HEK293 (cell line): Measurements from ENCODE around the gene MXRA8.
A peak's percentile ranks its signal among the peaks of the same experiment; 100 is the strongest.

Source experiments
- BCL11B ChIP-seq: fragments of 450-650 bp; formaldehyde crosslinking; IDR thresholded peaks from 2 replicates; pipeline ENCODE4 v1.5.1; 2016; ENCODE audit warnings: low read depth, missing biosample characterization, missing genetic modification characterization
- ELK4 ChIP-seq: IDR thresholded peaks from 2 replicates; pipeline ENCODE4 v1.6.1; 2011; ENCODE audit warnings: mild to moderate bottlenecking, low read depth, low read length, borderline replicate concordance
- HOXA7 ChIP-seq: sonication (generic); formaldehyde crosslinking; IDR thresholded peaks from 2 replicates; pipeline ENCODE4 v1.8.1; 2022; ENCODE audit warnings: missing genetic modification reagents, borderline replicate concordance
- IKZF3 ChIP-seq: fragments of 450-650 bp; IDR thresholded peaks from 2 replicates; pipeline ENCODE4 v1.5.0; 2018; ENCODE audit warnings: missing biosample characterization, mild to moderate bottlenecking, missing genetic modification characterization, moderate library complexity
- KLF1 ChIP-seq: fragments of 450-650 bp; formaldehyde crosslinking; IDR thresholded peaks from 2 replicates; pipeline ENCODE4 v1.5.1; 2016; ENCODE audit warnings: missing biosample characterization, missing genetic modification characterization
- KLF10 ChIP-seq: fragments of 450-650 bp; IDR thresholded peaks from 2 replicates; pipeline ENCODE4 v1.5.1; 2018; ENCODE audit warnings: missing biosample characterization, mild to moderate bottlenecking, missing genetic modification characterization
- MYNN ChIP-seq: fragments of 450-650 bp; formaldehyde crosslinking; IDR thresholded peaks from 2 replicates; pipeline ENCODE4 v1.5.1; 2016; ENCODE audit warnings: missing biosample characterization, missing genetic modification characterization, borderline replicate concordance
- OSR2 ChIP-seq: fragments of 450-650 bp; formaldehyde crosslinking; IDR thresholded peaks from 2 replicates; pipeline ENCODE4 v1.5.1; 2016; ENCODE audit warnings: missing biosample characterization, missing genetic modification characterization
- PATZ1 ChIP-seq: fragments of 450-650 bp; formaldehyde crosslinking; IDR thresholded peaks from 2 replicates; pipeline ENCODE4 v1.5.1; 2016; ENCODE audit warnings: missing biosample characterization, missing genetic modification characterization
- PRDM4 ChIP-seq: fragments of 450-650 bp; formaldehyde crosslinking; IDR thresholded peaks from 2 replicates; pipeline ENCODE4 v1.5.1; 2017; ENCODE audit warnings: missing biosample characterization, missing genetic modification characterization
- REPIN1 ChIP-seq: fragments of 450-650 bp; formaldehyde crosslinking; IDR thresholded peaks from 2 replicates; pipeline ENCODE4 v1.5.1; 2017; ENCODE audit warnings: missing biosample characterization, missing genetic modification characterization, low read depth
- SCRT2 ChIP-seq: fragments of 450-650 bp; formaldehyde crosslinking; IDR thresholded peaks from 2 replicates; pipeline ENCODE4 v1.5.1; 2016; ENCODE audit warnings: missing biosample characterization, missing genetic modification characterization
- SETDB1 ChIP-seq: IDR thresholded peaks from one replicate; pipeline ENCODE4 v1.6.1; 2017; ENCODE audit warnings: mild to moderate bottlenecking, low read length, moderate library complexity, mixed read lengths; ENCODE audit not compliant: insufficient read length
- SP2 ChIP-seq: fragments of 450-650 bp; formaldehyde crosslinking; IDR thresholded peaks from 2 replicates; pipeline ENCODE4 v1.5.1; 2016; ENCODE audit warnings: missing biosample characterization, missing genetic modification characterization
- SP3 ChIP-seq: fragments of 450-650 bp; formaldehyde crosslinking; IDR thresholded peaks from 2 replicates; pipeline ENCODE4 v1.5.1; 2016; ENCODE audit warnings: missing biosample characterization, missing genetic modification characterization
- ZBTB21 ChIP-seq: fragments of 450-650 bp; formaldehyde crosslinking; IDR thresholded peaks from 2 replicates; pipeline ENCODE4 v1.5.1; 2017; ENCODE audit warnings: missing biosample characterization, missing genetic modification characterization
- ZBTB8A ChIP-seq: fragments of 450-650 bp; formaldehyde crosslinking; IDR thresholded peaks from 2 replicates; pipeline ENCODE4 v1.5.1; 2016; ENCODE audit warnings: missing biosample characterization, missing genetic modification characterization
- ZEB2 ChIP-seq: fragments of 450-650 bp; formaldehyde crosslinking; IDR thresholded peaks from 2 replicates; pipeline ENCODE4 v1.5.1; 2016; ENCODE audit warnings: missing biosample characterization, missing genetic modification characterization
- ZIC2 ChIP-seq: fragments of 450-650 bp; formaldehyde crosslinking; IDR thresholded peaks from 2 replicates; pipeline ENCODE4 v1.5.1; 2016; ENCODE audit warnings: missing biosample characterization, missing genetic modification characterization
- ZNF112 ChIP-seq: fragments of 450-650 bp; formaldehyde crosslinking; IDR thresholded peaks from 2 replicates; pipeline ENCODE4 v1.5.0; 2017; ENCODE audit warnings: missing biosample characterization, missing genetic modification characterization
- ZNF132 ChIP-seq: fragments of 450-650 bp; formaldehyde crosslinking; IDR thresholded peaks from 2 replicates; pipeline ENCODE4 v1.5.1; 2017; ENCODE audit warnings: missing biosample characterization, missing genetic modification characterization, borderline replicate concordance
- ZNF146 ChIP-seq: fragments of 450-650 bp; formaldehyde crosslinking; IDR thresholded peaks from 2 replicates; pipeline ENCODE4 v1.5.1; 2016; ENCODE audit warnings: missing biosample characterization, missing genetic modification characterization
- ZNF184 ChIP-seq: fragments of 450-650 bp; IDR thresholded peaks from 2 replicates; pipeline ENCODE4 v1.5.1; 2018; ENCODE audit warnings: missing biosample characterization, mild to moderate bottlenecking, missing genetic modification characterization
- ZNF2 ChIP-seq: fragments of 450-650 bp; formaldehyde crosslinking; IDR thresholded peaks from 2 replicates; pipeline ENCODE4 v1.5.1; 2016; ENCODE audit warnings: missing biosample characterization, missing genetic modification characterization
- ZNF221 ChIP-seq: fragments of 450-650 bp; formaldehyde crosslinking; IDR thresholded peaks from 2 replicates; pipeline ENCODE4 v1.5.1; 2017; ENCODE audit warnings: missing biosample characterization, missing genetic modification characterization, borderline replicate concordance
- ZNF23 ChIP-seq: fragments of 450-650 bp; formaldehyde crosslinking; IDR thresholded peaks from 2 replicates; pipeline ENCODE4 v1.5.1; 2016; ENCODE audit warnings: missing biosample characterization, missing genetic modification characterization, borderline replicate concordance
- ZNF324 ChIP-seq: fragments of 450-650 bp; formaldehyde crosslinking; IDR thresholded peaks from 2 replicates; pipeline ENCODE4 v1.5.1; 2016; ENCODE audit warnings: missing biosample characterization, missing genetic modification characterization
- ZNF514 ChIP-seq: fragments of 450-650 bp; formaldehyde crosslinking; IDR thresholded peaks from 2 replicates; pipeline ENCODE4 v1.5.1; 2016; ENCODE audit warnings: missing biosample characterization, missing genetic modification characterization
- ZNF560 ChIP-seq: fragments of 450-650 bp; formaldehyde crosslinking; IDR thresholded peaks from 2 replicates; pipeline ENCODE4 v1.5.1; 2017; ENCODE audit warnings: missing biosample characterization, missing genetic modification characterization, borderline replicate concordance
- ZNF629 ChIP-seq: fragments of 450-650 bp; formaldehyde crosslinking; IDR thresholded peaks from 2 replicates; pipeline ENCODE4 v1.5.1; 2017; ENCODE audit warnings: missing biosample characterization, missing genetic modification characterization
- ZNF658 ChIP-seq: fragments of 450-650 bp; formaldehyde crosslinking; IDR thresholded peaks from 2 replicates; pipeline ENCODE4; 2016; ENCODE audit warnings: missing biosample characterization, missing genetic modification characterization
- ZNF747 ChIP-seq: fragments of 450-650 bp; formaldehyde crosslinking; IDR thresholded peaks from 2 replicates; pipeline ENCODE4 v1.5.1; 2016; ENCODE audit warnings: missing biosample characterization, missing genetic modification characterization
- TF ChIP-seq, protein P1 (sequence below): fragments of 450-650 bp; formaldehyde crosslinking; IDR thresholded peaks from 2 replicates; pipeline ENCODE4 v1.5.1; 2016; ENCODE audit warnings: missing biosample characterization, missing genetic modification characterization
- TF ChIP-seq, protein P2 (sequence below): fragments of 450-650 bp; formaldehyde crosslinking; IDR thresholded peaks from 2 replicates; pipeline ENCODE4 v1.5.1; 2016; ENCODE audit warnings: missing biosample characterization, missing genetic modification characterization

Gene MXRA8

GRCh38 chr1:1307923-1308755, 50.2 kb downstream of the MXRA8 start, which contains the start of the genes ACAP3 and PUSL1 (continued):
- TF ChIP-seq MYNN (tag by site-specific recombination): no peak; the same call in 1 of the 2 replicates
- TF ChIP-seq REPIN1 (tag by site-specific recombination): peak; percentile 91; the same call in 1 of the 2 replicates
- TF ChIP-seq ZNF514: no peak
- no peak for TF ChIP-seq ZNF560
- TF ChIP-seq ZNF221: no peak
- TF ChIP-seq KLF1 (tag by site-specific recombination): peak; percentile 94
- TF ChIP-seq HOXA7 (CRISPR knock-in tag): no peak
- TF ChIP-seq ZNF658 (tag by site-specific recombination): no peak
- TF ChIP-seq ZIC2: peak; percentile 78; the same call in 1 of the 2 replicates
- 0 out of 2 replicates have a peak, but pooled peaks have one; percentile 19 for TF ChIP-seq OSR2 (tag by site-specific recombination)
- TF ChIP-seq KLF10 (tag by site-specific recombination): peak; percentile 92
- TF ChIP-seq ZBTB21 (tag by site-specific recombination): no peak
- peak; percentile 25; the same call in 1 of the 2 replicates for TF ChIP-seq ELK4
- TF ChIP-seq, protein P1, sequence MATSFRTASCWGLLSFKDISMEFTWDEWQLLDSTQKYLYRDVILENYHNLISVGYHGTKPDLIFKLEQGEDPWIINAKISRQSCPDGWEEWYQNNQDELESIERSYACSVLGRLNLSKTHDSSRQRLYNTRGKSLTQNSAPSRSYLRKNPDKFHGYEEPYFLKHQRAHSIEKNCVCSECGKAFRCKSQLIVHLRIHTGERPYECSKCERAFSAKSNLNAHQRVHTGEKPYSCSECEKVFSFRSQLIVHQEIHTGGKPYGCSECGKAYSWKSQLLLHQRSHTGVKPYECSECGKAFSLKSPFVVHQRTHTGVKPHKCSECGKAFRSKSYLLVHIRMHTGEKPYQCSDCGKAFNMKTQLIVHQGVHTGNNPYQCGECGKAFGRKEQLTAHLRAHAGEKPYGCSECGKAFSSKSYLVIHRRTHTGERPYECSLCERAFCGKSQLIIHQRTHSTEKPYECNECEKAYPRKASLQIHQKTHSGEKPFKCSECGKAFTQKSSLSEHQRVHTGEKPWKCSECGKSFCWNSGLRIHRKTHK: no peak
- peak; percentile 94 for TF ChIP-seq ZNF324 (tag by site-specific recombination)
- TF ChIP-seq SP3 (tag by site-specific recombination): peak; percentile 76
- 0 out of 2 replicates have a peak, but pooled peaks have one; percentile 34 for TF ChIP-seq ZNF184 (tag by site-specific recombination)
- TF ChIP-seq ZNF146: 0 out of 2 replicates have a peak, but pooled peaks have one; percentile 16
- no peak for TF ChIP-seq SETDB1
- TF ChIP-seq ZNF112 (tag by site-specific recombination): no peak
- peak; percentile 61; the same call in 1 of the 2 replicates for TF ChIP-seq BCL11B (tag by site-specific recombination)
- no peak for TF ChIP-seq ZNF132
- TF ChIP-seq PRDM4 (tag by site-specific recombination): peak; percentile 53; the same call in 1 of the 2 replicates
- peak; percentile 99 for TF ChIP-seq ZBTB8A (tag by site-specific recombination)
- TF ChIP-seq ZNF629: peak; percentile 80
- TF ChIP-seq SCRT2: no peak
- TF ChIP-seq ZEB2 (tag by site-specific recombination): peak; percentile 98
- peak; percentile 99 for TF ChIP-seq PATZ1
- TF ChIP-seq SP2: peak; percentile 67
- TF ChIP-seq IKZF3 (tag by site-specific recombination): no peak
- peak; percentile 85 for TF ChIP-seq ZNF2 (tag by site-specific recombination)
- TF ChIP-seq ZNF23 (tag by site-specific recombination): no peak
- TF ChIP-seq, protein P2, sequence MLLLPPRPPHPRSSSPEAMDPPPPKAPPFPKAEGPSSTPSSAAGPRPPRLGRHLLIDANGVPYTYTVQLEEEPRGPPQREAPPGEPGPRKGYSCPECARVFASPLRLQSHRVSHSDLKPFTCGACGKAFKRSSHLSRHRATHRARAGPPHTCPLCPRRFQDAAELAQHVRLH: peak; percentile 67; the same call in 1 of the 2 replicates
- TF ChIP-seq ZNF747: no peak
